Liver (tissue), 3 donors: ENCODE data around the gene PSMB7.

Experiments
- FOXA2 ChIP-seq: IDR thresholded peaks from 2 replicates; pipeline ENCODE4 v1.6.1; 2016; ENCODE audit warnings: antibody characterized with exemption
- GABPA ChIP-seq, 2 donors: IDR thresholded peaks in 1 of 2; conservative IDR thresholded peaks in 1 of 2; 2 replicates each; pipeline ENCODE4 v1.6.1; 2016; ENCODE audit warnings: antibody characterized with exemption in 2 of 2, mild to moderate bottlenecking in 1 of 2, moderate library complexity in 1 of 2
- HNF4A ChIP-seq, 2 donors: conservative IDR thresholded peaks; 2 replicates each; pipeline ENCODE4 v1.6.1; 2016; ENCODE audit warnings: antibody characterized with exemption in 2 of 2, mild to moderate bottlenecking in 2 of 2
- HNF4G ChIP-seq: IDR thresholded peaks from 2 replicates; pipeline ENCODE4 v1.6.1; 2016; ENCODE audit warnings: antibody characterized with exemption
- JUND ChIP-seq, 2 donors: IDR thresholded peaks; 2 replicates each; pipeline ENCODE4 v1.6.1; 2016; ENCODE audit warnings: antibody characterized with exemption in 2 of 2
- NR2F2 ChIP-seq: IDR thresholded peaks from 2 replicates; pipeline ENCODE4 v1.6.1; 2016; ENCODE audit warnings: antibody characterized with exemption
- RAD21 ChIP-seq, 2 donors: IDR thresholded peaks; 2 replicates each; pipeline ENCODE4 v1.6.1; 2016; ENCODE audit warnings: antibody characterized with exemption in 2 of 2, mild to moderate bottlenecking in 2 of 2
- REST ChIP-seq: IDR thresholded peaks from 2 replicates; pipeline ENCODE4 v1.6.1; 2016; ENCODE audit warnings: antibody characterized with exemption, mild to moderate bottlenecking
- SP1 ChIP-seq: IDR thresholded peaks from 2 replicates; pipeline ENCODE4 v1.6.1; 2018; ENCODE audit warnings: antibody characterized with exemption, mild to moderate bottlenecking
- TAF1 ChIP-seq: conservative IDR thresholded peaks from 2 replicates; pipeline ENCODE4 v1.6.1; 2016; ENCODE audit warnings: antibody characterized with exemption, mild to moderate bottlenecking
- YY1 ChIP-seq: IDR thresholded peaks from 2 replicates; pipeline ENCODE4 v1.6.1; 2016; ENCODE audit warnings: antibody characterized with exemption, mild to moderate bottlenecking
- TF ChIP-seq, protein P1 (sequence below): IDR thresholded peaks from 2 replicates; pipeline ENCODE4 v1.6.1; 2016; ENCODE audit warnings: antibody characterized with exemption
- TF ChIP-seq, protein P2 (sequence below): fragments of 150-350 bp; IDR thresholded peaks from 2 replicates; pipeline ENCODE4 v1.5.1; 2017; ENCODE audit warnings: improper control_type of control experiment, low read depth, low read length; ENCODE audit not compliant: missing input control
- TF ChIP-seq, protein P3 (sequence below): IDR thresholded peaks from 2 replicates; pipeline ENCODE4 v1.6.1; 2016; ENCODE audit warnings: antibody characterized with exemption
- donor health status: healthy.
- donor health status: healthy.

DNA sequence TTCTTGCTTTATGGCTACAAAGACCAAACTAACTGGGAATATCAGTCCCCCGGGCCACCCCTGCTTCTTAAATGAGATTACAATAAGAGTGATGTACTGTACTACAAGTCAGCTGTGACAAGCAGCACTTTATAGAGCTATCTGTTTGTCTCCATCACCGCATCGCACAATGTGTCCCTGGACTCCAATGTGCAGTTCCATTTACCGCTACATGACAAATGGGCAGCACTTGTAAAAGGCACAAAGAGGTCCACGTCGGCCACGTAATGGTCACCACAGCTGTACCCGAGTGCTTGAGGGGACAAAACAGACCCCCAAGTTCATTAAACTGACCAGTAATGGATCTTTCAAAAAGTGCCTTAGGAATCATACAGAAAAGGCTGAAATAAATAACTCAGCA lies 54.1 kb downstream of the PSMB7 start:
- TF ChIP-seq, protein P1, sequence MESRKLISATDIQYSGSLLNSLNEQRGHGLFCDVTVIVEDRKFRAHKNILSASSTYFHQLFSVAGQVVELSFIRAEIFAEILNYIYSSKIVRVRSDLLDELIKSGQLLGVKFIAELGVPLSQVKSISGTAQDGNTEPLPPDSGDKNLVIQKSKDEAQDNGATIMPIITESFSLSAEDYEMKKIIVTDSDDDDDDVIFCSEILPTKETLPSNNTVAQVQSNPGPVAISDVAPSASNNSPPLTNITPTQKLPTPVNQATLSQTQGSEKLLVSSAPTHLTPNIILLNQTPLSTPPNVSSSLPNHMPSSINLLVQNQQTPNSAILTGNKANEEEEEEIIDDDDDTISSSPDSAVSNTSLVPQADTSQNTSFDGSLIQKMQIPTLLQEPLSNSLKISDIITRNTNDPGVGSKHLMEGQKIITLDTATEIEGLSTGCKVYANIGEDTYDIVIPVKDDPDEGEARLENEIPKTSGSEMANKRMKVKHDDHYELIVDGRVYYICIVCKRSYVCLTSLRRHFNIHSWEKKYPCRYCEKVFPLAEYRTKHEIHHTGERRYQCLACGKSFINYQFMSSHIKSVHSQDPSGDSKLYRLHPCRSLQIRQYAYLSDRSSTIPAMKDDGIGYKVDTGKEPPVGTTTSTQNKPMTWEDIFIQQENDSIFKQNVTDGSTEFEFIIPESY = no peak
- TF ChIP-seq, protein P2, sequence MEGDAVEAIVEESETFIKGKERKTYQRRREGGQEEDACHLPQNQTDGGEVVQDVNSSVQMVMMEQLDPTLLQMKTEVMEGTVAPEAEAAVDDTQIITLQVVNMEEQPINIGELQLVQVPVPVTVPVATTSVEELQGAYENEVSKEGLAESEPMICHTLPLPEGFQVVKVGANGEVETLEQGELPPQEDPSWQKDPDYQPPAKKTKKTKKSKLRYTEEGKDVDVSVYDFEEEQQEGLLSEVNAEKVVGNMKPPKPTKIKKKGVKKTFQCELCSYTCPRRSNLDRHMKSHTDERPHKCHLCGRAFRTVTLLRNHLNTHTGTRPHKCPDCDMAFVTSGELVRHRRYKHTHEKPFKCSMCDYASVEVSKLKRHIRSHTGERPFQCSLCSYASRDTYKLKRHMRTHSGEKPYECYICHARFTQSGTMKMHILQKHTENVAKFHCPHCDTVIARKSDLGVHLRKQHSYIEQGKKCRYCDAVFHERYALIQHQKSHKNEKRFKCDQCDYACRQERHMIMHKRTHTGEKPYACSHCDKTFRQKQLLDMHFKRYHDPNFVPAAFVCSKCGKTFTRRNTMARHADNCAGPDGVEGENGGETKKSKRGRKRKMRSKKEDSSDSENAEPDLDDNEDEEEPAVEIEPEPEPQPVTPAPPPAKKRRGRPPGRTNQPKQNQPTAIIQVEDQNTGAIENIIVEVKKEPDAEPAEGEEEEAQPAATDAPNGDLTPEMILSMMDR = no peak
- TF ChIP-seq REST = no peak
- TF ChIP-seq JUND (IDR thresholded peaks at IDR 0.05) = no peak
- no peak for TF ChIP-seq FOXA2
- no peak for TF ChIP-seq TAF1
- no peak for TF ChIP-seq RAD21 (IDR thresholded peaks at IDR 0.05)
- no peak for TF ChIP-seq YY1
- no peak for TF ChIP-seq SP1
- no peak for TF ChIP-seq HNF4G
- TF ChIP-seq, protein P3, sequence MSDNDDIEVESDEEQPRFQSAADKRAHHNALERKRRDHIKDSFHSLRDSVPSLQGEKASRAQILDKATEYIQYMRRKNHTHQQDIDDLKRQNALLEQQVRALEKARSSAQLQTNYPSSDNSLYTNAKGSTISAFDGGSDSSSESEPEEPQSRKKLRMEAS = no peak
- no peak for TF ChIP-seq GABPA (IDR thresholded peaks at IDR 0.05 in 1 of 2, conservative IDR thresholded peaks at IDR 0.05 in 1 of 2)
- TF ChIP-seq NR2F2 = no peak
- TF ChIP-seq HNF4A (conservative IDR thresholded peaks at IDR 0.05) = no peak
